ENCODE results near the gene CNTNAP5.

- TF ChIP-seq POLR2A (IDR thresholded peaks at IDR 0.05) (no peak), CTCF (IDR thresholded peaks at IDR 0.05) (no peak)
These were observed 97.3 kb downstream of the CNTNAP5 start for GRCh38 chr2:124122340-124122739.
